IPS-15b (cell line): Measurements from ENCODE around the gene CACNA1C.

ENCODE experiments used
- H3K27me3 ChIP-seq: one replicate; pipeline ENCODE4 v1.6.1; 2013; ENCODE audit warnings: low read length; ENCODE audit not compliant: control insufficient read depth, insufficient read depth
- H3K36me3 ChIP-seq: one replicate; pipeline ENCODE4 v1.6.1; 2013; ENCODE audit warnings: low read length; ENCODE audit not compliant: control insufficient read depth, insufficient read depth
- H3K4me1 ChIP-seq: one replicate; pipeline ENCODE4 v1.6.1; 2013; ENCODE audit warnings: mild to moderate bottlenecking, low read length; ENCODE audit not compliant: control insufficient read depth, insufficient read depth
- H3K4me3 ChIP-seq: one replicate; pipeline ENCODE4 v1.5.1; 2013; ENCODE audit warnings: low read depth, low read length
- H3K9ac ChIP-seq: one replicate; pipeline ENCODE4 v1.6.1; 2013; ENCODE audit warnings: low read depth, mild to moderate bottlenecking, low read length
- H3K9me3 ChIP-seq: one replicate; pipeline ENCODE4 v1.6.1; 2013; ENCODE audit warnings: mild to moderate bottlenecking, low read length; ENCODE audit not compliant: control insufficient read depth, insufficient read depth

The CACNA1C gene

GRCh38 chr12:2520722-2521246, 468.0 kb downstream of the CACNA1C start:
- H3K27me3 ChIP-seq: no peaks in the 10 kb centered on the region
- no peaks in the 10 kb centered on the region for H3K9me3 ChIP-seq
- H3K4me1 ChIP-seq: no peaks in the 10 kb centered on the region
- no peaks in the 10 kb centered on the region for H3K36me3 ChIP-seq
- H3K4me3 ChIP-seq: no peak overlapping the region
- H3K9ac ChIP-seq: no peak overlapping the region

GRCh38 chr12:2523317-2523716, 470.5 kb downstream of the CACNA1C start:
- H3K27me3 ChIP-seq: no peaks in the 10 kb centered on the region
- no peaks in the 10 kb centered on the region for H3K4me1 ChIP-seq
- no peak overlapping the region for H3K4me3 ChIP-seq

GRCh38 chr12:2523844-2524243, 471.1 kb downstream of the CACNA1C start:
- no peaks in the 10 kb centered on the region for H3K9me3 ChIP-seq
- no peak overlapping the region for H3K4me3 ChIP-seq
- no peak overlapping the region for H3K9ac ChIP-seq
- no peaks in the 10 kb centered on the region for H3K36me3 ChIP-seq
- no peaks in the 10 kb centered on the region for H3K27me3 ChIP-seq
- no peaks in the 10 kb centered on the region for H3K4me1 ChIP-seq

More at GRCh38 chr12:2523317-2523716, 470.5 kb downstream of the CACNA1C start:
- no peaks in the 10 kb centered on the region for H3K36me3 ChIP-seq
- no peaks in the 10 kb centered on the region for H3K9me3 ChIP-seq
- H3K9ac ChIP-seq: no peak overlapping the region

- Histone ChIP-seq H3K27me3 (no peaks in the 10 kb centered on the region), H3K4me1 (no peaks in the 10 kb centered on the region), H3K9me3 (no peaks in the 10 kb centered on the region), H3K9ac (no peak overlapping the region), H3K4me3 (no peak overlapping the region), H3K36me3 (no peaks in the 10 kb centered on the region)
These were observed 473.6 kb downstream of the CACNA1C start for GRCh38 chr12:2526371-2526770.

GRCh38 chr12:2528001-2528400, 475.2 kb downstream of the CACNA1C start:
- H3K27me3 ChIP-seq: no peaks in the 10 kb centered on the region
- H3K4me3 ChIP-seq: no peak overlapping the region
- H3K4me1 ChIP-seq: no peaks in the 10 kb centered on the region
- H3K36me3 ChIP-seq: no peaks in the 10 kb centered on the region
- H3K9ac ChIP-seq: no peak overlapping the region
- H3K9me3 ChIP-seq: no peaks in the 10 kb centered on the region

- Histone ChIP-seq H3K36me3 (no peaks in the 10 kb centered on the region), H3K9ac (no peak overlapping the region), H3K4me3 (no peak overlapping the region), H3K27me3 (no peaks in the 10 kb centered on the region), H3K9me3 (no peaks in the 10 kb centered on the region), H3K4me1 (no peaks in the 10 kb centered on the region)
These were observed 477.0 kb downstream of the CACNA1C start for GRCh38 chr12:2529807-2530206.

GRCh38 chr12:2531371-2531770, 478.6 kb downstream of the CACNA1C start:
- Histone ChIP-seq H3K4me3 (no peak overlapping the region), H3K36me3 (no peaks in the 10 kb centered on the region), H3K9me3 (no peaks in the 10 kb centered on the region), H3K4me1 (no peaks in the 10 kb centered on the region), H3K27me3 (no peaks in the 10 kb centered on the region), H3K9ac (no peak overlapping the region)

- H3K27me3 ChIP-seq: no peaks in the 10 kb centered on the region
- H3K4me3 ChIP-seq: no peak overlapping the region
- no peaks in the 10 kb centered on the region for H3K36me3 ChIP-seq
- no peaks in the 10 kb centered on the region for H3K9me3 ChIP-seq
- no peak overlapping the region for H3K9ac ChIP-seq
- no peaks in the 10 kb centered on the region for H3K4me1 ChIP-seq
These were observed 480.2 kb downstream of the CACNA1C start for GRCh38 chr12:2533036-2533435.

GRCh38 chr12:2535583-2536204, 482.9 kb downstream of the CACNA1C start:
- H3K9me3 ChIP-seq: no peaks in the 10 kb centered on the region
- H3K36me3 ChIP-seq: no peaks in the 10 kb centered on the region
- no peaks in the 10 kb centered on the region for H3K4me1 ChIP-seq
- H3K27me3 ChIP-seq: no peaks in the 10 kb centered on the region
- H3K4me3 ChIP-seq: no peak overlapping the region
- H3K9ac ChIP-seq: no peak overlapping the region

GRCh38 chr12:2536724-2537123, 483.9 kb downstream of the CACNA1C start:
- no peaks in the 10 kb centered on the region for H3K9me3 ChIP-seq
- no peaks in the 10 kb centered on the region for H3K27me3 ChIP-seq
- no peaks in the 10 kb centered on the region for H3K36me3 ChIP-seq
- no peak overlapping the region for H3K9ac ChIP-seq
- no peak overlapping the region for H3K4me3 ChIP-seq
- H3K4me1 ChIP-seq: no peaks in the 10 kb centered on the region

- Histone ChIP-seq H3K27me3 (no peaks in the 10 kb centered on the region), H3K4me3 (no peak overlapping the region), H3K4me1 (no peaks in the 10 kb centered on the region), H3K9ac (no peak overlapping the region), H3K9me3 (no peaks in the 10 kb centered on the region), H3K36me3 (no peaks in the 10 kb centered on the region)
These were observed 485.2 kb downstream of the CACNA1C start for GRCh38 chr12:2537868-2538541.

- H3K9me3 ChIP-seq: no peaks in the 10 kb centered on the region
- H3K9ac ChIP-seq: no peak overlapping the region
- H3K36me3 ChIP-seq: no peaks in the 10 kb centered on the region
- H3K4me1 ChIP-seq: no peaks in the 10 kb centered on the region
- H3K4me3 ChIP-seq: no peak overlapping the region
- no peaks in the 10 kb centered on the region for H3K27me3 ChIP-seq
These were observed 487.2 kb downstream of the CACNA1C start for GRCh38 chr12:2539938-2540337.
